Breast epithelium (tissue), 4 donors: ENCODE results near the gene OR2AJ1. TPM values are rescaled to one million over a fixed set of nuclear protein-coding genes. Genes with fewer than 3 reads are reported as not detected.
"Not testable (repeated sequence)": the region's sequence is repeated elsewhere in the genome, so short reads cannot be mapped to it uniquely, and the experiment has no call there.

Experiments
- DNase-seq, 2 donors: peaks; one replicate each; pipeline ENCODE4 v3.0.0-alpha.2; 2019; ENCODE audit warnings: low spot score in 2 of 2
- H3K27ac ChIP-seq, 2 donors: fragments of 200-600 bp; sonication (generic) in 1 of 2; one replicate each; pipeline ENCODE4 v1.5.1; 2016 to 2019; ENCODE audit warnings: mild to moderate bottlenecking in 1 of 2
- H3K27me3 ChIP-seq, 2 donors: fragments of 200-600 bp; sonication (generic) in 1 of 2; one replicate each; pipeline versions ENCODE4 v1.5.1 to v1.6.0; 2017 to 2019; ENCODE audit warnings: control low read depth in 1 of 2, mild to moderate bottlenecking in 1 of 2
- H3K36me3 ChIP-seq: fragments of 200-600 bp; one replicate; pipeline ENCODE4 v1.5.1; 2019
- H3K4me1 ChIP-seq, 2 donors: fragments of 200-600 bp; sonication (generic); one replicate each; pipeline ENCODE4 v1.5.1; 2016 to 2019; ENCODE audit warnings: control low read depth in 1 of 2
- H3K4me3 ChIP-seq, 3 donors: fragments of 200-600 bp; sonication (generic); 1 replicate in 2 of 3; 2 replicates in 1 of 3; pipeline ENCODE4 v1.5.1; 2016 to 2019; ENCODE audit warnings: mild to moderate bottlenecking in 3 of 3, moderate library complexity in 2 of 3
- H3K9me3 ChIP-seq, 2 donors: fragments of 200-600 bp; sonication (generic) in 1 of 2; one replicate each; pipeline ENCODE4 v1.5.1; 2016 to 2019; ENCODE audit warnings: control low read depth in 1 of 2
- POLR2A ChIP-seq: fragments of 450-650 bp; IDR thresholded peaks from one replicate; pipeline ENCODE4 v1.6.1; 2016; ENCODE audit warnings: antibody characterized with exemption, mild to moderate bottlenecking, moderate library complexity
- POLR2AphosphoS5 ChIP-seq, 3 donors: sonication (generic); formaldehyde crosslinking; IDR thresholded peaks; one replicate each; pipeline ENCODE4 v1.6.1; 2017; ENCODE audit warnings: antibody characterized with exemption in 3 of 3
- intact Hi-C: fragments of 100-400 bp; cut with DNase I; formaldehyde crosslinking; loops from one replicate; pipeline ENCODE4 v1.15.1; 2023; ENCODE audit warnings: low total_unique reads
- total RNA-seq, 3 donors: library from RNA; depleted of rRNA; stranded (reverse); fragments of >200 nt; gene quantifications; one replicate each; pipeline ENCODE4 v1.1.0, GENCODE V29; 2016
- TF ChIP-seq, protein P1 (sequence below), 3 donors: fragments of 450-650 bp; IDR thresholded peaks; one replicate each; pipeline ENCODE4 v1.5.1; 2016 to 2017; ENCODE audit warnings: antibody characterized with exemption in 3 of 3, mild to moderate bottlenecking in 3 of 3, moderate library complexity in 3 of 3

Gene OR2AJ1
- total RNA-seq, 3 donors from 2014 or later: not detected

DNA sequence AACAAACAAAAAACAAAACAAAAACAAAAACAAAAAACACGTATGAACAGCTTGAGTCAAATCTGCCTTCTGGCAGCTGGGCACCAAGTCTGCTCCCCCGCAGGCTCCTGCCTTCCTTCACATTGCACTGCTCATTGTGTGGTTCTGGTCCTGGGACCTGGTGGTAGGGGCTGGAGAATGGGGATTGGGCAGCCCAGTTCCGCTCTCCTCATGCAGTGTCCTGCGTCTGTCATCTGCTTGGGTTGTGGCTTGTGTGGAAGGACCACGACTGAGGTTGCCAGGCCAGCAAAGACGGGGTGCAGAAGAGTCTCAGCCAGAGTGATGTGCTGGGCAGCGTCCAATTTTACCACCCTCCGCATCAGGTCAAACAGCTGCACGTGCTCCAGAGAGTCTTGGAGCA is 11.1 kb downstream of the OR2AJ1 start:
- peaks cover 3 to 11% of the 10 kb centered on the region in 2 donors for H3K9me3 ChIP-seq
- intact Hi-C loops: no loop called here
- DNase-seq: no peak
- H3K27ac ChIP-seq: no peak overlapping the region
- TF ChIP-seq POLR2AphosphoS5 (IDR thresholded peaks at IDR 0.05): no peak
- TF ChIP-seq, protein P1, sequence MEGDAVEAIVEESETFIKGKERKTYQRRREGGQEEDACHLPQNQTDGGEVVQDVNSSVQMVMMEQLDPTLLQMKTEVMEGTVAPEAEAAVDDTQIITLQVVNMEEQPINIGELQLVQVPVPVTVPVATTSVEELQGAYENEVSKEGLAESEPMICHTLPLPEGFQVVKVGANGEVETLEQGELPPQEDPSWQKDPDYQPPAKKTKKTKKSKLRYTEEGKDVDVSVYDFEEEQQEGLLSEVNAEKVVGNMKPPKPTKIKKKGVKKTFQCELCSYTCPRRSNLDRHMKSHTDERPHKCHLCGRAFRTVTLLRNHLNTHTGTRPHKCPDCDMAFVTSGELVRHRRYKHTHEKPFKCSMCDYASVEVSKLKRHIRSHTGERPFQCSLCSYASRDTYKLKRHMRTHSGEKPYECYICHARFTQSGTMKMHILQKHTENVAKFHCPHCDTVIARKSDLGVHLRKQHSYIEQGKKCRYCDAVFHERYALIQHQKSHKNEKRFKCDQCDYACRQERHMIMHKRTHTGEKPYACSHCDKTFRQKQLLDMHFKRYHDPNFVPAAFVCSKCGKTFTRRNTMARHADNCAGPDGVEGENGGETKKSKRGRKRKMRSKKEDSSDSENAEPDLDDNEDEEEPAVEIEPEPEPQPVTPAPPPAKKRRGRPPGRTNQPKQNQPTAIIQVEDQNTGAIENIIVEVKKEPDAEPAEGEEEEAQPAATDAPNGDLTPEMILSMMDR (IDR thresholded peaks at IDR 0.05): no peak
- TF ChIP-seq POLR2A: no peak
- no peaks in the 10 kb centered on the region for H3K36me3 ChIP-seq
- no peaks in the 10 kb centered on the region for H3K27me3 ChIP-seq
- H3K4me1 ChIP-seq: no peaks in the 10 kb centered on the region
- H3K4me3 ChIP-seq: no peak overlapping the region

DNA sequence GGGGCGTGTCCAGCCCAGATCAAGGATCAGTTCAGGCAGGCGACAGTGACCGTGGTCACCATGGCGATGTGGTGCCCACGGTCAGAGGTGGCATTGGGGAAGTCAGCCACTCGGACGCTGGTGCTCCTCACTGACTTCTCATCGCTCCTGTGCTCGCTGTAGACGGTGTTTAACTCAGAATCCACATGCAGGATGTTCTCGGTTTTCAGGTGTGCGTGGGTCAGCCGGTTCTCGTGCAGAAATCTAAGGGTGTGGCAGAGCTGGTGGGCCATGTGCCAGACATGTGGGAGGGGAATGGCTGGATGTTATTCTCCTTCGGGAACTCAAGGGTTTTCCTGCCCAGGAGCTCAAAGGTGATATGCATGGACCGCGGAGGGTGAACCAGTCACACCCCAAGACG is 11.7 kb downstream of the OR2AJ1 start:
- Histone ChIP-seq H3K4me1 (no peaks in the 10 kb centered on the region), H3K9me3 (peaks cover 3 to 11% of the 10 kb centered on the region in 2 donors), H3K36me3 (no peaks in the 10 kb centered on the region), H3K27me3 (no peaks in the 10 kb centered on the region), H3K4me3 (no peak overlapping the region), H3K27ac (no peak overlapping the region)
- intact Hi-C loops: no loop called here
- no peak for DNase-seq
- no peak for TF ChIP-seq POLR2A
- TF ChIP-seq, protein P1 (IDR thresholded peaks at IDR 0.05): no peak
- no peak for TF ChIP-seq POLR2AphosphoS5 (IDR thresholded peaks at IDR 0.05)

DNA sequence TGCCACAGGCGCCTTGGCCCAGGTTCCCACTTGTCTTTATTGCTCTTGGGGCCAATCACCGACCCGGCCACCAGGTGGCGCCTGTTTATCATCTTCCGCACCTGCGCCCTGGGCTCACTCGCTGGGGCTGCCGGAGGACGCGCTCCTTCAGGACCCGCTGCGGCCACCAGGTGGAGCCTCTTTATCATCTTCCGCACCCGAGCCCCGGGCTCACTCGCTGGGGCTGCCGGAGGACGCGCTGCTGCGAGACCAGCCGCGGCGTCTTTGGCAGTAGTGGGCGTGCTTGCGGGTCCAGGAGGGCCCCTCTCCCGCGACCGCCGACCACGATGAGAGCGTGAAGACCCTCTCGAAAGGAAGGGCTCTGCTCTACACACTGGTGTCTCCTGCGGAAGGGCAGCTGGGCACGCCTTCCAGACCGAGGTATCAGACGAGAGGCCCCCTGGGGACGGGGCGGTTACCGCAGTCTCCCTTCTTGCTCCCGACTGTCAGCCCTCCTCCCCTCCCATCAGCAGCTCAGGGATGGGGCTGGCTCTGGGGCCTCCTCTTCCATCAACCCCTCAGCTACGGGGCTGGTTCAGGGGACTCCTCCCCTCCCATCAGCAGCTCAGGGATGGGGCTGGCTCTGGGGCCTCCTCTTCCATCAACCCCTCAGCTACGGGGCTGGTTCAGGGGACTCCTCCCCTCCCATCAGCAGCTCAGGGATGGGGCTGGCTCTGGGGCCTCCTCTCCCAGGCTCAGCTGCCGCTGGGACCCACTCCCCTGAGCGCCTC is 12.5 kb downstream of the OR2AJ1 start:
- H3K4me1 ChIP-seq, H3K27me3 ChIP-seq, intact Hi-C loops, H3K36me3 ChIP-seq: not testable (repeated sequence)
- H3K27ac ChIP-seq: peak overlapping the region in 1 of 2 donors; percentile 38
- peak; percentile 40 to 62 for DNase-seq
- TF ChIP-seq, protein P1 (IDR thresholded peaks at IDR 0.05): peak; percentile 24 to 62 (median 47)
- H3K4me3 ChIP-seq: peak overlapping the region in 2 of 3 donors; percentile 44 to 68
- H3K9me3 ChIP-seq: peaks cover 3 to 11% of the 10 kb centered on the region in 2 donors

DNA sequence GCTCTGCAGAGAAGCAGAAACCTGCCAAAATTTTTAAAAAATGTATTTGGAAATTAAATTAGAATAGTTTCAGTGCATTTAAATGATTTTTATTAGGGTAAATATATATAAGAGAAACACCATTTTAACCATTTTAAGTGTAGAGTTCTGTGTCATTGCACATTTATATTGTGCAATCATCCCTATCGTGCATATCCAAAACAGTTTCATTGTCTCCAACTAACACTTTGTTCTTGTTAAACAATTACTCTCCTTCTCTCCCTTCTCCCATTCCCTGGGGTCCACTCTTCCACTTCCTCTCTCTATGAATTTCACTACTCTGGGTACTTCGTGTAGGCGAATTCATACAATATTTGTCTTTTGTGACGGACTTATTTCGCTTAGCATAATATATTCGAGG is 17.9 kb downstream of the OR2AJ1 start:
- DNase-seq: no peak
- H3K4me1 ChIP-seq: no peaks in the 10 kb centered on the region
- H3K9me3 ChIP-seq: peaks cover 4 to 5% of the 10 kb centered on the region in 2 donors
- H3K27ac ChIP-seq: no peak overlapping the region
- no peaks in the 10 kb centered on the region for H3K36me3 ChIP-seq
- H3K27me3 ChIP-seq: no peaks in the 10 kb centered on the region
- TF ChIP-seq POLR2AphosphoS5 (IDR thresholded peaks at IDR 0.05) (no peak), POLR2A (no peak)
- TF ChIP-seq, protein P1 (IDR thresholded peaks at IDR 0.05): no peak
- intact Hi-C loops: no loop called here
- no peak overlapping the region for H3K4me3 ChIP-seq

DNA sequence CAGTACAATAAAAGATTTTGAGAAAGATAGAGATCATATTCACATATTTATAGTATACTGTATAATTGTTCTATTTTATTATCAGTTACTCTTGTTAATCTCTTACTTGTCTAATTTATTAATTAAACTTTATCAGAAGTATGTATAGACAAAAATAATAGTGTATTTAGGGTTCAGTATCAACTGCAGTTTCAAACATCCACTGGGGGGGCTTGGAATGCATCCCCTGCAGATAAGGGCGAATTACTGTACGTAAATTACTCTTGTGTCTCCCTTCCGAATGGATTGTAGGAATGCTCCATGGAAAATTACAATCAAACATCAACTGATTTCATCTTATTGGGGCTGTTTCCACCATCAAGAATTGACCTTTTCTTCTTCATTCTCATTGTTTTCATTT is 23.9 kb downstream of the OR2AJ1 start, which contains the start of gene OR2L8:
TSS of gene OR2L8 (plus strand) at position 301 of the 400 bp plus-strand sequence. CDS start at position 301, 0 bp downstream.
- TF ChIP-seq POLR2A: no peak
- TF ChIP-seq, protein P1 (IDR thresholded peaks at IDR 0.05): no peak
- TF ChIP-seq POLR2AphosphoS5 (IDR thresholded peaks at IDR 0.05): no peak
- H3K9me3 ChIP-seq: peaks cover 4 to 5% of the 10 kb centered on the region in 2 donors
- H3K4me3 ChIP-seq: no peak within 1 kb of the TSS

More for the DNA sequence above, 23.9 kb downstream of the OR2AJ1 start, which contains the start of gene OR2L8:
- Histone ChIP-seq H3K27ac (no peak within 1 kb of the TSS), H3K36me3 (no peaks in the 10 kb centered on the region), H3K27me3 (no peaks in the 10 kb centered on the region), H3K4me1 (no peaks in the 10 kb centered on the region)
- intact Hi-C loops: no loop called here
- DNase-seq: no peak
